Testis (tissue), 3 donors: Measurements from ENCODE around the gene COX7A1. TPM values are rescaled to one million over a fixed set of nuclear protein-coding genes. Genes with fewer than 3 reads are reported as not detected.

Source experiments
- DNase-seq: peaks from one replicate; pipeline ENCODE4 v3.0.0-alpha.2; 2019
- H3K27ac ChIP-seq, 2 donors: fragments of 200-600 bp; sonication (generic); one replicate each; pipeline ENCODE4 v1.5.1; 2019
- H3K27me3 ChIP-seq: fragments of 200-600 bp; sonication (generic); one replicate; pipeline ENCODE4 v1.5.1; 2019
- H3K36me3 ChIP-seq: fragments of 200-600 bp; sonication (generic); one replicate; pipeline ENCODE4 v1.5.1; 2017; ENCODE audit warnings: low read depth; ENCODE audit errors: missing control alignments
- H3K4me1 ChIP-seq: fragments of 200-600 bp; sonication (generic); one replicate; pipeline ENCODE4 v1.5.1; 2019
- H3K4me3 ChIP-seq, 2 donors: fragments of 200-600 bp; sonication (generic); one replicate each; pipeline ENCODE4 v1.5.1; 2017 to 2019
- H3K9me3 ChIP-seq: fragments of 200-600 bp; sonication (generic); one replicate; pipeline ENCODE4 v1.5.1; 2017
- POLR2A ChIP-seq: fragments of 450-650 bp; IDR thresholded peaks from one replicate; pipeline ENCODE4 v1.6.1; 2017; ENCODE audit warnings: antibody characterized with exemption, mild to moderate bottlenecking, moderate library complexity
- WGBS, 2 donors: methylation state at CpG; one replicate each; pipeline ENCODE4 v1.1.5; 2018; 5-methylcytosine and 5-hydroxymethylcytosine counted together
- intact Hi-C: fragments of 100-400 bp; cut with DNase I; formaldehyde crosslinking; loops from one replicate; pipeline ENCODE4 v1.15.1; 2023; ENCODE audit warnings: low total_unique reads
- polyA plus RNA-seq: library from polyadenylated mRNA; stranded (reverse); fragments of 350-450 nt; fragmentation: Illumina TruSeq; extraction: RNeasy Lipid Tissue Mini Kit (QIAGEN cat#74804); gene quantifications from one replicate; pipeline ENCODE4 v1.2.3, GENCODE V29; 2014; ENCODE audit warnings: low read depth, low replicate concordance; ENCODE audit not compliant: insufficient read depth
- total RNA-seq, 2 donors: library from RNA; depleted of rRNA; stranded (reverse); fragments of >200 nt; gene quantifications; one replicate each; pipeline ENCODE4 v1.2.3, GENCODE V29; 2016
- TF ChIP-seq, protein P1 (sequence below), 3 experiments: fragments of 450-650 bp in 2 of 3; fragments of 200-600 bp in 1 of 3; sonication (generic) in 1 of 3; IDR thresholded peaks; one replicate each; pipeline ENCODE4 v1.5.1; 2016 to 2019; ENCODE audit warnings: antibody characterized with exemption in 3 of 3, mild to moderate bottlenecking in 2 of 3, moderate library complexity in 1 of 3

Gene COX7A1
- total and polyA plus RNA-seq, 3 donors from 2014 or later, result 0.79 to 25.4 (median 4.8) TPM

DNA sequence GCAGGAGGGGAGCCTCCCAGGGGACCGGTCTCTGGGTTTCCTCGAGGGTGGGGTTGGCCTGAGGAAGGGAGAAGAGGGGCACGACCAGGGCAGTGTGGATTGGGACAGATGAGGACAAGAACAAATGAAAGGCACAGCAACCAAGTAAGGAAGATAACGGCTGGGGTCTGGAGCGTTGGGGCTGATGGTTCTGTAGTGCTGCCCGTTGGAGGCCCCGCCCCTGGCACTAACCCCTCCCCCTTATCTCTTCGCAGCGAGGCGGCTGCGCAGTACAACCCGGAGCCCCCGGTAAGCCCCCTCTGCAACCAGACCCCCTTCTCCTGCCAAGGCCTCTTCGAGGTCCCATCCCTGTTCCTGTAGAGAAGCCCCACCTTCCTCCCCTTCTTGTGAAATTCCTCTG is 10.2 kb downstream of the COX7A1 start:
- no peaks in the 10 kb centered on the region for H3K27me3 ChIP-seq
- intact Hi-C loops, result no loop called here
- peak overlapping the region in 1 of 2 donors; percentile 10 for H3K27ac ChIP-seq
- H3K9me3 ChIP-seq, result no peaks in the 10 kb centered on the region
- peaks cover 8% of the 10 kb centered on the region for H3K4me1 ChIP-seq
- H3K4me3 ChIP-seq, result peak overlapping the region in 1 of 2 donors; percentile 94
- DNase-seq, result no peak
- 63 to 84% methylated on average over 14 of the region's 14 CpGs for WGBS, 2 donors
- TF ChIP-seq, protein P1, sequence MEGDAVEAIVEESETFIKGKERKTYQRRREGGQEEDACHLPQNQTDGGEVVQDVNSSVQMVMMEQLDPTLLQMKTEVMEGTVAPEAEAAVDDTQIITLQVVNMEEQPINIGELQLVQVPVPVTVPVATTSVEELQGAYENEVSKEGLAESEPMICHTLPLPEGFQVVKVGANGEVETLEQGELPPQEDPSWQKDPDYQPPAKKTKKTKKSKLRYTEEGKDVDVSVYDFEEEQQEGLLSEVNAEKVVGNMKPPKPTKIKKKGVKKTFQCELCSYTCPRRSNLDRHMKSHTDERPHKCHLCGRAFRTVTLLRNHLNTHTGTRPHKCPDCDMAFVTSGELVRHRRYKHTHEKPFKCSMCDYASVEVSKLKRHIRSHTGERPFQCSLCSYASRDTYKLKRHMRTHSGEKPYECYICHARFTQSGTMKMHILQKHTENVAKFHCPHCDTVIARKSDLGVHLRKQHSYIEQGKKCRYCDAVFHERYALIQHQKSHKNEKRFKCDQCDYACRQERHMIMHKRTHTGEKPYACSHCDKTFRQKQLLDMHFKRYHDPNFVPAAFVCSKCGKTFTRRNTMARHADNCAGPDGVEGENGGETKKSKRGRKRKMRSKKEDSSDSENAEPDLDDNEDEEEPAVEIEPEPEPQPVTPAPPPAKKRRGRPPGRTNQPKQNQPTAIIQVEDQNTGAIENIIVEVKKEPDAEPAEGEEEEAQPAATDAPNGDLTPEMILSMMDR (IDR thresholded peaks at IDR 0.05), result no peak
- TF ChIP-seq POLR2A, result no peak
- H3K36me3 ChIP-seq, result no peaks in the 10 kb centered on the region

DNA sequence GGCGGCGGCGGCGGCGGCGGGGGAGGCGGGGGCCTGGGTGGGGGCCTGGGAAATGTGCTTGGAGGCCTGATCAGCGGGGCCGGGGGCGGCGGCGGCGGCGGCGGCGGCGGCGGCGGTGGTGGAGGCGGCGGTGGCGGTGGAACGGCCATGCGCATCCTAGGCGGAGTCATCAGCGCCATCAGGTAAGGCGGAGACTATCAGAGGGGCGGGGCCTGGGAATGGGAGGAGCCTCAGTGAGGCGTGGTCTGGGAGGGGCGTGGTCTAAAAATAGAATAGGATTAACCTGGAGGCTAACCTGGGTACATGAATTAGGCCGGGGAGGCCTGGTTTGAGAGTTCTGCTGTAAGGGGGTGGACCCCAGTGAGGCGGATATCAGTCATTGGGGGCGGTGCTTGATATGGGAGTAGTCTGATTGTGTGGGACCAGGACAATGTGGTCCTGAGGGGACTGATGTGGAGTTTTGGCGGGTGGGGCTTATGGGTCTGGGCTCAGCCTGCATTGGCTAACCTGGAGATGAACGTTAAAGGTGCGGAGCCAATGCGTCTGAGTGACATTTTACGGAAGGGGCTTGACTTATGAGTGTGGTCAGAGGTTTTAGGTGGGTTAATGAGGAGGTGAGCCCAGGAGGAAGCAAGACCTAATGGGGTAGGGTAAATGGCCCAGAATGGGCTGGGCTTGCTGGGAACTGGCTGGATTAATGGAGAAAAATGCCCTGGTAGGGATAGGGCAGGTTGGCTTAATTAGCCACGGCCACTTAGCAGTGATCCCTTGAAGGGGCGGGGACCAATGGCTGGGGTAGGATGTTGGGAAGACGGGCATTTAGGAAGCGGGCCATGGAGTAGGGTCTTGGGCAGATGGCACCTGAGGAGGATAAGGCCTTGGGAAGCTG is 11.0 kb downstream of the COX7A1 start:
- peak overlapping the region; percentile 95 to 96 for H3K27ac ChIP-seq
- 22 to 23% methylated on average over 29 to 34 of the region's 42 CpGs for WGBS, 2 donors

DNA sequence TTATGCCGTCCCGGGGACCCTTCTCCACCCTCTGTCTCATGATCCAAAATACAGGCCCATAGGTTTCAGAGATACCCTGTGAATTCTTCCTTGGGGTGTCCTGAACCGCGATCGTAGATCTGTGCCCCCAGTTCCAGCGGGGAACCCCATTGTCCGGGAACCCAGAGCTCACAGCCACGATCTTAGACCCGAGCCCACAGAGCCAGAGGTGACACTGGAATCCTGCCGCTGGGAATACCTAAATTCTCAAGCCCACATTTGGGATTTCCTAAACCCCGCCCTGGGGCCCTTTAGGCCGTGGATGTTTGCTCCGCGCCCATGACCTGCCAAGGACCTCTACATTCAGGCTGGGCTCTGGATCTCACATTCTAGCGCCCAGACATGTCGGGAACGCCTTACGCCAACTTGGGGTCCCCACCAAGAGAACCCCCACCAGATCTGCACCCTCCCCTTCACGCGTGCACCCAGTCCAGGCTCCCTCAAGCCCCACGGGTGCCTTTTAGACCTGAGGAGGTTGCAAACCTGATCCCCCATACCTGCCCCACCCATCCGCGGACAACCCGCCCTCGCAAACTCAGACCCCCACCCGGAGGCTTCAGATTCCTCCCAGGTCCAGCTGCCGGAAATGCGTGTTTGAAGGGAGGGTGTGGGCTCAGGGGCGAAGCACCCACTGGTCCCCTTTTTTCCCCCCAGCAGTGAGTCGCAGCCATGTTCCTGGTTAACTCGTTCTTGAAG is 11.8 kb downstream of the COX7A1 start:
- Histone ChIP-seq H3K36me3 (no peaks in the 10 kb centered on the region), H3K27ac (peak overlapping the region; percentile 95 to 96), H3K4me3 (peak overlapping the region; percentile 87 to 94), H3K27me3 (no peaks in the 10 kb centered on the region), H3K9me3 (no peaks in the 10 kb centered on the region), H3K4me1 (peaks cover 8% of the 10 kb centered on the region)
- peak; percentile 36 for DNase-seq
- TF ChIP-seq, protein P1 (IDR thresholded peaks at IDR 0.05), result no peak
- no peak for TF ChIP-seq POLR2A
- 0% methylated on average over 9 to 31 of the region's 31 CpGs for WGBS, 2 donors
- intact Hi-C loops, result no loop called here

More for the DNA sequence above, 11.0 kb downstream of the COX7A1 start:
- TF ChIP-seq, protein P1 (IDR thresholded peaks at IDR 0.05), result no peak
- TF ChIP-seq POLR2A, result peak; percentile 49
- peak overlapping the region; percentile 87 to 94 for H3K4me3 ChIP-seq
- no peaks in the 10 kb centered on the region for H3K27me3 ChIP-seq
- peak; percentile 91 for DNase-seq
- no peaks in the 10 kb centered on the region for H3K36me3 ChIP-seq
- H3K4me1 ChIP-seq, result peaks cover 8% of the 10 kb centered on the region
- H3K9me3 ChIP-seq, result no peaks in the 10 kb centered on the region
- intact Hi-C loops, result no loop called here

DNA sequence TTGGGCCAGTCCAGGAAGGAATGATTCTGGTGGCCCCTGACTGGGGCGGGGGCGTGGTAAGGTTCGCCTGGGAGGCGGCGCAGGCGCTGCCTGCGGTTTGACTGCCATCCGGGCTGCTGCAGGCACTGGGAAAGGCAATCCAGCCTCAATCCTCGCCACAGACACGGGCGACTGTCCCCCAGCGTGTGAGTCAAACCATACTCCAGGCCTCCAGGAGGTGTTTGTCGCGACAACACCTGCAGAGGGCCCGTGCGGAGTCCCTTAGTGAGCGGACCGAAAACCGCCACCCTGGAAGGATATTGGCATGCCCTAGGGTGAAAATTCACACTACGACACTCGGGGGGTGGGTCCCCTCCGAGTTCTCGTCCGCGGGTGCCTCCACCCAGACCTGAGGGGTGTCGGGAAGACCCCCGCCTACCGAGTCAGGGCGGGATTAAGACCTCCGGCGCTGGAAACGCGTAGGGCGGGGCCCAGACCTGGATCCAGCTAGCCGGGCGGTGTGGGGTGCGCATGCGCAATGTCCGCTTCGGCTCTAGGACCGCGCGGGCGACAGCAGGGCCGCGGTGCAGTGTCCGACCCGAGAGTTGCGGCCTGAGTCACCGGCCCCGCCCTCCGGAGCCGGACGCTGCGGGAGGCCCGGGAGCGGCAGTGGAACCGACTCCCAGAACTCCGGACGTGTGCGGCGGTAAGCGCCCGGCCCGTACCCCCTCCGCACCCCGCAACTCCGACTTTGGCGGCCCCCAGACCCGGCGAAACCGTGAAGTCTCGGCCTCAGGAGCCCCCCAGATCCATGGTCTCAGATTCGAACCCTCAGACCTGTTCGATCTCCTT is 12.6 kb downstream of the COX7A1 start, which contains the start of gene CAPNS1:
CAPNS1 (plus strand) TSS at position 594 of the 831 bp plus-strand sequence. CDS start 946 bp downstream, outside the sequence.
- peak within 1 kb of the TSS; percentile 87 to 94 for H3K4me3 ChIP-seq
- no peaks in the 10 kb centered on the region for H3K36me3 ChIP-seq
- peak; percentile 97 for DNase-seq
- 0 to 1% methylated on average over 9 to 74 of the region's 75 CpGs for WGBS, 2 donors
- peaks cover 8% of the 10 kb centered on the region for H3K4me1 ChIP-seq
- TF ChIP-seq, protein P1 (IDR thresholded peaks at IDR 0.05), result peak in 1 of 3 experiments; percentile 11
- TF ChIP-seq POLR2A, result peak; percentile 56
- H3K9me3 ChIP-seq, result no peaks in the 10 kb centered on the region
- no peaks in the 10 kb centered on the region for H3K27me3 ChIP-seq
- intact Hi-C loops, result no loop called here
- H3K27ac ChIP-seq, result peak within 1 kb of the TSS; percentile 95 to 96
